NCI-H1436 (cell line): ENCODE data around the gene ECEL1.
"Not testable (repeated sequence)": the region's sequence is repeated elsewhere in the genome, so short reads cannot be mapped to it uniquely, and the experiment has no call there.

Source experiments
- DNase-seq: peaks from one replicate; lab custom pipeline; 2025; lab: John Stamatoyannopoulos, UW

ECEL1 gene

DNA sequence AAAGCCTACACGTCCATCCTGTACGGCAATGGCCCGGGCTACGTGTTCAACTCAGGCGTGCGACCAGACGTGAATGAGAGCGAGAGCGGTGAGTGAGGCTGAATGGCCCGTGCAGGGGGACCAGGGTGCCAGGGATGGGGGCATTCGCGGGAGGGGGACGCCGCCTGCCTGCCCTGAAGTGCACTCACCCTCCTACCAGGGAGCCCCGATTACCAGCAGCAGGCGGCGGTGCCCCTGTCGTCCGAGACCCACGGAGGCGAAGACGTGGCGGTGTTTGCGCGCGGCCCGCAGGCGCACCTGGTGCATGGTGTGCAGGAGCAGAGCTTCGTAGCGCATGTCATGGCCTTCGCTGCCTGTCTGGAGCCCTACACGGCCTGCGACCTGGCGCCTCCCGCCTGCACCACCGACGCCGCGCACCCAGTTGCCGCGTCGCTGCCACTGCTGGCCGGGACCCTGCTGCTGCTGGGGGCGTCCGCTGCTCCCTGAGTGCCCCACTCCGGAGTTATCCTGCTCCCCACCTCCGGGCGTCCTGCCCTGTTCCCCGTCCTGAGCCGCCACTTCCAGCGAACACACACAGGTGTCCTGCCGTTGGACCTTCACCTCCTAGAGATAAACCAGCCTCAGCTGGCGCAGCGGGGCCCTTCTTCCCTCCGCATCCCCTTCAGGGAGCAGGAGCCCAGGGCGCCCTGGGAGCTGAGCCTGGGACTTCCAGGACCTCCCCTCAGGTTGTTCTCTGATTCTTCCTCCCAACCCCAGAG, 28.8 kb downstream of the ECEL1 start:
- no peak for DNase-seq

DNA sequence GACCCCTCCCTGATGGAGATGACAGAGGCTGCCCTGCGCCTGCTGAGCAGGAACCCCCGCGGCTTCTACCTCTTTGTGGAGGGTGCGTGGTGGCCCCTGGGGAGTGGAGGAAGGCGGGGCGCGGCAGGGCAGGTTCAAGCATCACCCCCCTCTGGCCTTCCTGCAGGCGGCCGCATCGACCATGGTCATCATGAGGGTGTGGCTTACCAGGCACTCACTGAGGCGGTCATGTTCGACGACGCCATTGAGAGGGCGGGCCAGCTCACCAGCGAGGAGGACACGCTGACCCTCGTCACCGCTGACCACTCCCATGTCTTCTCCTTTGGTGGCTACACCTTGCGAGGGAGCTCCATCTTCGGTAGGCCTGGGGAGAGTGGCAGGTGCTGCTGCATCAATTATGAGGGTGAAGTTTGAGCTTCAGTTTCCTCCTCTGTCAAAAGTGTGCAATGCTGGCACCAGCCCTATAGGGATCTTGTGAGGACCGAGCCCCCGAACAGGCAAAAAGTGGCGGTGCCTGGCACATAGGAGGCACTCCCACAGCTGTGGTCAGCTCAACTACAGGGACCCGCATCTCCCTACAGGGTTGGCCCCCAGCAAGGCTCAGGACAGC, 29.5 kb downstream of the ECEL1 start:
- no peak for DNase-seq

DNA sequence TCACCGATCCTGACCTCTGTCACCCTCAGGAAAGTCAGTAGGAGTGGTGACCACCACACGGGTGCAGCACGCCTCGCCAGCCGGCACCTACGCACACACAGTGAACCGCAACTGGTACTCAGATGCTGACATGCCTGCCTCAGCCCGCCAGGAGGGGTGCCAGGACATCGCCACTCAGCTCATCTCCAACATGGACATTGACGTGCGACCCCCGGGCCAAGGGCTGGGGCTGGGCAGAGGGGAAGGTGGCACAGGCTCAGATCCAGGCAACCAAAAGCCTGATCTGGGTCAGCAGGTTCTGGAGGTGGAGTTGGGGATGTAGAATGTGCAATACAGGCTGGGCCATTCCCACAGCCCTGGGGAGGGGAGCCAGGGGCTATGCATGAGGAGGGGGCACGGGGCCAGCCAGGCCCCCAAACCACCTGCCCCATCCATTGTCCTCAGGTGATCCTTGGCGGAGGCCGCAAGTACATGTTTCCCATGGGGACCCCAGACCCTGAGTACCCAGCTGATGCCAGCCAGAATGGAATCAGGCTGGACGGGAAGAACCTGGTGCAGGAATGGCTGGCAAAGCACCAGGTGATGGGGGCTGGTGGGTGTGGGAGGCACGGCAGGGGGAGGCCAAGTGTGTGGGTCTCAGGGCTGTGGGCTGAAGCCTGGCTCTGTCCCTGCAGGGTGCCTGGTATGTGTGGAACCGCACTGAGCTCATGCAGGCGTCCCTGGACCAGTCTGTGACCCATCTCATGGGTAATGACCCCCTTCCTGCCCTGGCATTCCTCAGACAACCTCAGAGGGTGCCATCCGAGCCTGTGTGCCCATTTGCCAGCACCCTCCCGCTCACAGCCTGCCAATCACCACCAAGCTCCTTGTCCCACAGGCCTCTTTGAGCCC, 30.3 kb downstream of the ECEL1 start:
- DNase-seq: no peak

GRCh38 chr2:232456296-232457120, 31.1 kb downstream of the ECEL1 start:
- no peak for DNase-seq

- DNase-seq: no peak
These were observed 32.0 kb downstream of the ECEL1 start, which contains the start of gene ALPI for GRCh38 chr2:232455426-232456255. TSS of gene ALPI (plus strand) at chr2:232456153. CDS start at chr2:232456200, 47 bp downstream.

DNA sequence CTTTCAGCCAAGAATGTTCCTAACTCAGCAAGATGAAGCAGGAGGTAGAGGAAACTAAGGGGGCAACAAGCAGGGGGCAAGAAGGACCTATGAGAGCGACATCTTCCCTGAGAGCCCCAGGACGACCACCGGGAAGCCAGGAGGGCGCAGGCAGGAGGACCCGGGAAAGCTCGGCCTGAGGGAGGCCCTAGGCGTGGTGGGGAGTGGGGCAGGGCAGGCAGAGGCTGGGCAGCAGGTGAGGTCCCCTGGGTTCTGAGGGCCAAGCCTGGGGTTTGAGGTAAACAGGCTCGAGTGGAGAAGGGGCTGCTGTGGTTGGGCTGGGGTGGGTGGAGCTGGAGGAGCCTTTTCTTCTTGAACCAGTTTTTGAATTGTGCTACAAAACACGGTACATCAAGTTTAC, 33.0 kb downstream of the ECEL1 start:
- DNase-seq: no peak

- not testable (repeated sequence) for DNase-seq
These were observed 36.0 kb downstream of the ECEL1 start for GRCh38 chr2:232451645-232452044.

- DNase-seq: no peak
These were observed 37.7 kb downstream of the ECEL1 start for GRCh38 chr2:232449964-232450363.

GRCh38 chr2:232448304-232448690, 39.3 kb downstream of the ECEL1 start:
- DNase-seq: no peak

- no peak for DNase-seq
These were observed 39.9 kb downstream of the ECEL1 start for GRCh38 chr2:232447638-232448303.

GRCh38 chr2:232447091-232447620, 40.5 kb downstream of the ECEL1 start:
- DNase-seq: no peak

DNA sequence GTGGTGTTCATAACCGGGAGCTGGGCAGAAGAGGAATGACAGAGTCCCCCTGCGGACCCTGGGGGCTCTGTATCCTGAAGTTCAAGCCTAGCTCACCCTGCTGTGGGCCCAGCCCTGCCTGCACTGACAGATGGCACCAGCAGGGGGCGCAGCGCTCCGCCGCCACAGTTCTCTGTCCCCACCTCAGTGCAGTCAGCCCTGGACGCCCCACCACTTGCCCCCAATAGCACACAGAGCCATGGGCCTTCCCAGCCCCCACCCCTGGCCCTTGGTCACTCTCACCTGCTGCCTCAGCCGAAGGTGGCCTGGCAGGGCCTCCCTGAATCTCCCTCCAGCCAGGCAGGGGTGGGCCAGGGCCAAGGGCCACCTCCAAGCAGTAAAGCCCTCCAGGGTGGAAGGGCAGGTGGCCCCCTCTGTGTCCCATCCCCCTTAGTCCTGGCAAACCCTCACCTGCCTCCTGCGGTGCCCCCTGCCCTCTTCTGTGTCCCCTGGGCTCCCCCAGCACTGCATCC, 41.3 kb downstream of the ECEL1 start:
- DNase-seq: not testable (repeated sequence)

- not testable (repeated sequence) for DNase-seq
These were observed 42.3 kb downstream of the ECEL1 start for GRCh38 chr2:232445149-232445885.

- no peak for DNase-seq
These were observed 43.1 kb downstream of the ECEL1 start for GRCh38 chr2:232444409-232445148.

- not testable (repeated sequence) for DNase-seq
These were observed 43.8 kb downstream of the ECEL1 start for GRCh38 chr2:232443669-232444408.

GRCh38 chr2:232443047-232443446, 44.6 kb downstream of the ECEL1 start:
- DNase-seq: not testable (repeated sequence)

GRCh38 chr2:232442431-232442830, 45.2 kb downstream of the ECEL1 start:
- DNase-seq: not testable (repeated sequence)
